ENCODE data around the gene UBE3A. TPM values are rescaled to one million over a fixed set of nuclear protein-coding genes. Genes with fewer than 3 reads are reported as not detected.

The UBE3A gene
- total RNA-seq, 1 donor from 2014 or later = 109 TPM

DNA sequence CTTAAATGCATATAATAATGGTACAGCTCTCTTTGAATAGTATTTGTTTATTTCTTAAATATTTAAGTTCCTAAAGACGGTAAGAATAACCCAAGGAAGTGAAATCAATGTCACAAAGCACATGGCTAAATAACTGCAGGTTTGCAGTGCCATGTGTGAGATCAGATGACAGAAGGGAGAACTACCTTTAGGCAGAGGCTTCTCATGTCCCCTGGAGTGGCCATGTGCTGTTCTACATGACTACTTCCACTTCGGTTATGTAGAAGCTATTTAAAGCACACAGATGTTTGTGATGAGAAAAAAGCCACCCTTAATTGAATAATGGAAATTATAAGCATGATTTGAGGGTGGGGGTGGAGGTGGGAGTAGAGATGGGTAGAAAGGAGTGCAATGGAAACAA lies 109.1 kb downstream of the UBE3A start:
- no peak for DNase-seq

DNA sequence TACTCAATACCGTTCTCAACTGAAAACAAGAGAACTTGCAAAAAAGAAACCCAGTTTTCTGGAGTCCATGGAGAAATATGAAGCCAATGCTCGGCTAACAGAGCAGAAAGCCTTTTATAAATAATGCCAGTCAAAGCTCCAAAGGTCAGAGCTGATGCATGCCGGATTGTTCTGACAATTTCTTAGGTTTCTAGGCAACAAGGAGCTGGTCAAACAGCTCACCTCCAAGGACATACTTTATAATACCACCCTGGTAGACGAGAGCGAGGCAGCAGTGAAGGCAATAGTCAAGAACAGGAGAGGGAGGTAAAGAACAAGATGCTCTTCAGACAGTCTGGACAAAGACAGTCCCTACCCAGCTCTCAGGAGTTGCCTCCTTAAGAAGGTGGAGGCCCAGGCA lies 111.1 kb downstream of the UBE3A start:
- no peak for DNase-seq

DNA sequence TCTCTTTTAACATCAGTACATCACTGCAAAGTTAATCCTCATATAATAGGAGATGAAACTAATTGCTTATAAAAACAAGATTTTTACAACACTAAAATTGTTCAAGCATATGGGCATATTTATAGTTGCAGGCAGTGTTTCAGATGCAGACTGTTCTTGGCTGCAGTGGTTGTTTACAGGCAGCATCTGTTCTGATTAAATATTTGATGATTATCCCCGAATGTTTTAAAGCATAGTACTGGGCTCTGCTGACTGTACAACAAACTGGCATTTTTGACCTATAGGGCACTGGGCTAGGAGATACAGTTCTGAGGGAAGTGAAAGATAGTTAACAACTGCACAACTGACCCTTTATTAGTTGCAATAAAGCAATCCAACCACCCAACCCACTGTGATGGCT lies 113.6 kb downstream of the UBE3A start:
- DNase-seq = no peak

DNA sequence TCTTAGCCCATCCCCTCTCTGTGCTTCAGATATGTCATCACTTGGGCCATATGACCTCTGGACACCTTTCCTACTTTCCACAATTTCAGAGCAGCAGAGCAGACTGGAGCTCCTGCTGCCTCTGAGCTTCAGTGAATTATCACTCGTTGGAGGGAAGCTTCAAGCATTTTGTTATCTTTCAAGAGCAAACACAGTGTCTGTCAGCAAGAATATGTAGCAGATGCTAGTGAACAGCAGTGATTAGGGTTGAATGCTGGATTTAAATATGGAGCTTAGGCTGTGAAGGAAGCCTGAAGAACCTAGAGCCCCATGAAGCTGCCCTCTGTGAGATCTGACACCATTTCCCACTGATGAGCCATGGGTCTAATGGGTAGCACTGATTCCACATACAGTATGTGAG lies 115.4 kb downstream of the UBE3A start:
- DNase-seq = no peak

DNA sequence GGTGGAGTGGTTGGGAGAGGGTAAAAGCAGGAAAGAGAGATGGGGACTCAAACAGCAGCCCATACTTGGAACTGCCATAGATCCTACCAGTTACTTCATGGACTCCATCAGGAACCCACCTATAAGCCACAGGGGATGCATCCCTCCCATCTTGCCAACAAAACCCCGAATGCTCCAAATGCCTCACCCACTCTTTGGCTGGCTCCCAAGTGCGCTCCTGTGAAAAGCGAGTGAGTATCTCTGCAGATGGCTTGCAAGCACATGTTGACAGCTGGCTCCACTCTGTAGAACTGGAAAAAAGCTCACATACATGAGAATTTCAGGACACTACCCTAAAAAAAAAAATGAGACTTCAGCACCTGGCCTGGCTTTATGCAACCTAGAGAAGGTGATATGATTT lies 151.0 kb downstream of the UBE3A start:
- DNase-seq = no peak

Measured in skin of body (tissue), 2 donors.